Tibial artery (tissue), 4 donors: ENCODE measurements around the gene SLC7A1.

Experiments used
- DNase-seq, 2 donors: peaks; one replicate each; pipeline ENCODE4 v3.0.0-alpha.2; 2019
- H3K27ac ChIP-seq, 2 donors: fragments of 200-600 bp; sonication (generic) in 1 of 2; 1 replicate in 1 of 2; 2 replicates in 1 of 2; pipeline ENCODE4 v1.5.1; 2018 to 2019; ENCODE audit warnings: mild to moderate bottlenecking in 1 of 2
- H3K27me3 ChIP-seq, 2 donors: fragments of 200-600 bp; sonication (generic) in 1 of 2; one replicate each; pipeline versions ENCODE4 v1.5.1 to v1.6.0; 2016 to 2019
- H3K36me3 ChIP-seq, 3 donors: fragments of 200-600 bp; sonication (generic) in 2 of 3; one replicate each; pipeline ENCODE4 v1.5.1; 2016 to 2019; ENCODE audit warnings: mild to moderate bottlenecking in 2 of 3
- H3K4me1 ChIP-seq, 4 donors: fragments of 200-600 bp; sonication (generic) in 2 of 4; 1 replicate in 3 of 4; 2 replicates in 1 of 4; pipeline ENCODE4 v1.5.1; 2016 to 2019
- H3K4me3 ChIP-seq, 2 donors: fragments of 200-600 bp; sonication (generic) in 1 of 2; 1 replicate in 1 of 2; 2 replicates in 1 of 2; pipeline ENCODE4 v1.5.1; 2018 to 2019; ENCODE audit warnings: mild to moderate bottlenecking in 2 of 2
- H3K9me3 ChIP-seq, 3 donors: fragments of 200-600 bp; sonication (generic) in 1 of 3; one replicate each; pipeline ENCODE4 v1.5.1; 2016 to 2019
- CTCF ChIP-seq, 2 experiments: fragments of 200-600 bp in 1 of 2; fragments of 450-650 bp in 1 of 2; IDR thresholded peaks; one replicate each; pipeline ENCODE4 v1.5.1; 2017 to 2019; ENCODE audit warnings: antibody characterized with exemption in 2 of 2, mild to moderate bottlenecking in 1 of 2, moderate library complexity in 1 of 2
- intact Hi-C: fragments of 100-400 bp; cut with DNase I; formaldehyde crosslinking; loops from one replicate; pipeline ENCODE4 v1.15.0; 2023; ENCODE audit warnings: low total_unique reads

The SLC7A1 gene

GRCh38 chr13:29541400-29541799 is 54.1 kb downstream of the SLC7A1 start:
- DNase-seq: no peak
- TF ChIP-seq CTCF (IDR thresholded peaks at IDR 0.05): no peak
- Histone ChIP-seq H3K4me3 (no peak overlapping the region), H3K36me3 (peaks cover 0 to 5% (median 4%) of the 10 kb centered on the region in 3 donors), H3K27ac (no peak overlapping the region), H3K9me3 (no peaks in the 10 kb centered on the region), H3K4me1 (no peaks in the 10 kb centered on the region), H3K27me3 (no peaks in the 10 kb centered on the region)
- intact Hi-C loops: no loop called here

GRCh38 chr13:29540799-29541198 is 54.7 kb downstream of the SLC7A1 start:
- H3K4me3 ChIP-seq: no peak overlapping the region
- no peaks in the 10 kb centered on the region for H3K4me1 ChIP-seq
- no peak for DNase-seq
- H3K9me3 ChIP-seq: no peaks in the 10 kb centered on the region
- TF ChIP-seq CTCF (IDR thresholded peaks at IDR 0.05): no peak
- H3K27me3 ChIP-seq: no peaks in the 10 kb centered on the region
- no peak overlapping the region for H3K27ac ChIP-seq
- intact Hi-C loops: no loop called here
- peaks cover 0 to 7% (median 7%) of the 10 kb centered on the region in 3 donors for H3K36me3 ChIP-seq

- DNase-seq: no peak
- intact Hi-C loops: no loop called here
- Histone ChIP-seq H3K9me3 (no peaks in the 10 kb centered on the region), H3K27ac (no peak overlapping the region), H3K27me3 (no peaks in the 10 kb centered on the region), H3K4me3 (no peak overlapping the region), H3K36me3 (peaks cover 0 to 11% (median 7%) of the 10 kb centered on the region in 3 donors), H3K4me1 (no peaks in the 10 kb centered on the region)
- no peak for TF ChIP-seq CTCF (IDR thresholded peaks at IDR 0.05)
Observed at GRCh38 chr13:29540334-29540733, 55.2 kb downstream of the SLC7A1 start.

DNA sequence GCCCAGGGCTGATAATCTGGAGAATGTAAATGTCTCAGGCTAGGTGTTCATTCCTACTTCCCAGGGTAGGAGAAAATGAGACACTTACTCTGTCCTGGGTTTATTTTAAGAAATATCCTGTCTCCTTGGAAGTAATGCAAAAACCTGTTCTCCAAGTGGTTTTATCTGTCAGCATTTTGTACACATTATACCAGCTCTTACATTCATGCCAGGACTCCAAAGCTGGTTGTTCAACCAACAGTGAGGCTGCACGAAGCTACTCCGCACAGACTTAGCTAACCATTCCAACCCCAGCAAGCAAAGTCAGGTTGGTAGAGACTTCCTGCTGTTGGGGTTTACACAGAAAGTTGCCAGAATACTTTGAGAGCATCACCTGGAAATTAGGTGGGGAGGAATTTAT is 55.6 kb downstream of the SLC7A1 start:
- intact Hi-C loops: loop anchor here (5.0 kb wide), 1 partner anchor 1268 kb away; no protein-coding TSS in a partner anchor
- Histone ChIP-seq H3K27ac (no peak overlapping the region), H3K27me3 (no peaks in the 10 kb centered on the region), H3K4me1 (no peaks in the 10 kb centered on the region), H3K9me3 (no peaks in the 10 kb centered on the region), H3K36me3 (peaks cover 0 to 11% (median 11%) of the 10 kb centered on the region in 3 donors), H3K4me3 (no peak overlapping the region)
- TF ChIP-seq CTCF (IDR thresholded peaks at IDR 0.05): no peak
- no peak for DNase-seq

DNA sequence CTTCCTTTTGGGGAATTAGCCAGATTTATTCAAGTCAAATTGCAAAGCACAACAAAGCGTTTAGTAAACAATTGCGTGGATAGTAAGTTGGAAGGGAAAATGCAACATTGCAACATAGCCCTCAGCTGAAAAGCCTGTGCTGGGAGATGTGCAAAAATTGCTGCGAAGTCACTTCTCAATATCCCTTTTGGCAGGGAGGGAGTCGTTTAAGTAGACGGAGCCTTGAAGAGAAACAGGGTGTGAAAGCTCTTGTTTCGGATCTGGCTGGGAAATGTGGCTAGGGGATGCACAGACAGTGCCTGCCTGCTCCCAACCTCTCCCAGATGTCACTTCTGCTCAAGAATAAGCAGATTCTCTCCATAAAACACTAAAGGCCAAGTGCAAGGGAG is 56.8 kb downstream of the SLC7A1 start:
- Histone ChIP-seq H3K36me3 (peaks cover 0 to 18% (median 11%) of the 10 kb centered on the region in 3 donors), H3K4me3 (no peak overlapping the region), H3K27ac (no peak overlapping the region), H3K4me1 (no peaks in the 10 kb centered on the region), H3K27me3 (no peaks in the 10 kb centered on the region), H3K9me3 (no peaks in the 10 kb centered on the region)
- DNase-seq: no peak
- intact Hi-C loops: loop anchor here (5.0 kb wide), 1 partner anchor 1266 kb away; no protein-coding TSS in a partner anchor
- TF ChIP-seq CTCF (IDR thresholded peaks at IDR 0.05): no peak
